ENCODE measurements around the gene GSC2.

GSC2 gene, protein sequence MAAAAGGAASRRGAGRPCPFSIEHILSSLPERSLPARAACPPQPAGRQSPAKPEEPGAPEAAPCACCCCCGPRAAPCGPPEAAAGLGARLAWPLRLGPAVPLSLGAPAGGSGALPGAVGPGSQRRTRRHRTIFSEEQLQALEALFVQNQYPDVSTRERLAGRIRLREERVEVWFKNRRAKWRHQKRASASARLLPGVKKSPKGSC

DNA sequence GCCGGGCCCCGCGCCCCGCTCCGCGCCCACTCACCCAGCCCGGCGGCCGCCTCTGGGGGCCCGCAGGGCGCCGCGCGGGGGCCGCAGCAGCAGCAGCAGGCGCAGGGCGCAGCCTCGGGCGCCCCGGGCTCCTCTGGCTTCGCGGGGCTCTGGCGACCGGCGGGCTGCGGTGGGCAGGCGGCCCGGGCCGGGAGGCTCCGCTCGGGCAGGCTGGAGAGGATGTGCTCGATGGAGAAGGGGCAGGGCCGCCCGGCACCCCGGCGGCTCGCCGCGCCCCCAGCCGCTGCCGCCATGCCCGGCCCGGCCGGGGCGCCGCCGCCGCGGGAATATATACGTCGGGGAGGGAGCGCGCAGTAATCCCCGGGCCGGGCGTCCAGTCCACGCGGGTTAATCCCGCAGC is at the start of gene GSC2:
TSS of gene GSC2 (minus strand) at position 302 of the 400 bp plus-strand sequence. CDS start at position 293, 9 bp downstream.
- in situ Hi-C loops (cut with MboI; ENCODE audit: low sequenced_read_pairs), result no loop called here

DNA sequence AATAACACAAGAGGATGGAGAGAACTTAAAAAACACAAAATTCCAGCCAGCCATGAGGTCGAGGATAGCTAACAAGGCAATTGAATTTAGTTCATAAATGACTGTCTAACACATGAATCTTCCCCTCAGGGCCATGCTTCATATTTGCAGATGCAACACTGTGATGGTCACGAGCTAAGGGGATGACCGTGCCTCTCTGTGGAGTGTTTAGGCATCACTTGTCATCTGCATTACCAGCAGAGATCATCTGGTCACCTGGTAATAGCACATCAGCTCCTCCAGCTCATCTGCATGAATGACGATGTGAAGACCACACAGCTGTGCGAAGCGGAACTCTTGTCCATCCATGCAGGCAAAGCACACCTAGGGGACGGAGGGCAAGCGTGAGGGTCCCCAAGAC is 49.4 kb upstream of the GSC2 start:
- in situ Hi-C loops (cut with MboI; ENCODE audit: low sequenced_read_pairs), result loop anchor here (25.0 kb wide), 1 partner anchor 88 kb away; the partner anchor contains the start of gene CLTCL1

DNA sequence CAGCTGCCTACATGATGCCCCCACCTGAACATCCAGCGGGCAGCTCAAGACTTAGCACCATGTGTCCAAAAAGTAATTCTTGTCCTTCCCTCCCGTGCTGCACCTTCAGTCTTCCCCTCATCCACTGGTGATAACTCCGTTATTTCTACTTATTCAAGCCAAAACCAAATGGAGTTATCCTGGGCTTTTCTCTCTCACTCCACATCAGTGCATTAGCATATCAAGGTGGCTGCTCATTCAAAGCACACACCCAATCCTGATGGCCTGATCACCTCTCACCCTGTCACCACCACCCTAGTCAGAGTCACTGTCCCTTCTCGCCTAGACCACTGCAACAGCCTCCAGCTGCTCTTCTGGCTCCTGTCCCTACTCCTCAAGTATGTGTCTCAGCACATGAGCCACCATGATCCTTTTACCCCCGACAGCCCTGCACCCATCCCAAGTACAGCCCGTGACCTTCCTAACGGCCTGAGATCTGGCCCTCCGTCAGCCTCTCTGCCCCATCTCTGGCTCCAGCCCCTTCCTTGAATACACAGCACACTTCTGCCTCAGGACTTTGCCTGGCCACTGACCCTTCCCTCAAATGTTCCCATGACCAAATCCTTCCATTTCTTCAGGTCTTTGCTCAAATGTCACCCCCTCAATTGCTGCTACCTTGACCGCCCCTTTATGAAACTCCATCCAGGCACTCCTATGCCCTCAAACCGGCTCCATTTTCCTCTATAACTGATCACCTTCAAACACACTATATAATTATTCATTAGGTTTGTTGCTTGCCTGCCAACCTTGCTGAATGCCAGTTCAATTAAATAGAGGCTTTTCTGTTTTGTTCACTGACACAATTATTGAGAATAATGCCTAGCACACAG is 48.1 kb upstream of the GSC2 start:
- in situ Hi-C loops (cut with MboI; ENCODE audit: low sequenced_read_pairs), result loop anchor here (25.0 kb wide), 1 partner anchor 89 kb away; the partner anchor contains the start of gene CLTCL1

DNA sequence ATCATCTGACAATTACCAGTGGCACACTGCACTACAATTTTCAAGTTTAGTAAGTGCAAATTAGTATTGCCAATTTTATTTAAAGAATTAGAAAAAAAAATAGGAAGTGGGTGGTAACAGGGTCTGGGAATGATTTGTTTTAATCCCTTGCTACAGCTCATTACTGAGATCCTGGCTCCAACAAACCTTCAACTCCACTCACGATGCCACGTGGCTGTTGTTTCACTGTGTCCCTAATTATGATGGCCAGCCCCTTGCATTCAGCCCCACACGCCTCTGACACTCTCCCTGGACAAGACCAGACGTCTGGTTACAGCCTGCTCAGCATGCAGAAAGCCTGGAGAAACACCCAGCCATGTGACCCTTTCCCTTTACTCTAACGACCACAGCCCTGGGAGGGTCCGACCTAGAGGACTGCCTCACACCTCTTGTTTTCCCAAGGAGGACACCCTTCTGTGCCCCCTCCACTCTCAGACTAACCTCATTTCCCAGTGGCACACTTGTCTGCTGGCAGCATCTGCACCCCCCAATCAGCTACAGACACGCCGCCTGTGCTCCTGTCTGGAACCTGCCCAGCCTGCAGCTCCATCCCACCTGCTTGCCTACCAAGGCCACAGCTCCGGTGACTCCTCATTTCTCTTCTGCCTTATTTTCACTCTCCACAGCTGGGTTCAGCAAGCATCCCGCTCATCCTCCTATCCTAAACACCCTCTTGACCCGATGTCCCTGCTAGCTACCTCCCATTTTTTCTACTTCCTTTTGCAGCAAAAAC is 46.9 kb upstream of the GSC2 start:
- in situ Hi-C loops (cut with MboI; ENCODE audit: low sequenced_read_pairs), result loop anchor here (25.0 kb wide), 1 partner anchor 90 kb away; the partner anchor contains the start of gene CLTCL1

DNA sequence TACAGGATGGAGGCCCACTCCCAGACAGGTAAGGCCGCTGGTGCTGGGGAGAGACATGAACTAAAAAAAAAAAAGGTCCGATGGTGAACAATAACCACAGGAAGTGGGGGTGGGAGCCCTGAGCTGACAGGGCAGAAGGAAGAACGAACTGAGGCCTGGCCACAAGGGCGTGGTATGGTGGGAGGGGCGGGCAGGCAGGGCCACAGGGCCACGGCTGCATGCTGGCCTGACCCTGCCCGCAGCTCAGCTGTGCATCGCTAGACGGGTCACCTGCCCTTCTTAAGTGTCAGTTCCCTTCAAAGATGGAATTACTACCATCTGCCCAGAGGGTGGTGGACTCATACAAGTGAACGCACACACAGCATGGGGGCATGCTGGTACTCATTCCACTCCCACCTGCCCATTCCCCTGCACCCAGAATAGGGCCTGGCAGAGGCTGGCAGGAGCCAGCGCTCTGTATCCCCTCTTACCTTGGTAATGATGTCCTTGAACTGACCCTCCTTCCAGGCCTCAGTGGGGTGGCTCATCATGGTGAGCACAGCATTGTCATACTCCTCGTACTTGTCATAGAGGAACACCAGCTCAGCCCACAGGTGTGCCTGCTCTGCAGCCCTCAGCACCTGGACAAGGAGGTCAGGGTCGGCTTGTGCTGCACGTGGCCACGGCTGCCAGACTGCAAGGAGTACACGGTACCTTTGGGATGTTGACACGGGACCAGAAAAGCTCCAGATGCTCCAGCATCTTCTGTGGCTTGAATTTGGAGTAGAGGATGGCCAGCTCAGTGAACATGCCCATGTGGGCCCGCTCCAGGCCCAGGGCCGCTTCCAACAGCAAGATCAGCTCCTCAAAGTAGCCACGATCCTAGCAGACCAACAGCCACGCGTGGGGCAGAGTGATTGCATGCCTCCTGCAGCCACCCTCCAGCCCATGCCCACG is 46.0 kb upstream of the GSC2 start:
- in situ Hi-C loops (cut with MboI; ENCODE audit: low sequenced_read_pairs), result loop anchor here (25.0 kb wide), 1 partner anchor 91 kb away; the partner anchor contains the start of gene CLTCL1

DNA sequence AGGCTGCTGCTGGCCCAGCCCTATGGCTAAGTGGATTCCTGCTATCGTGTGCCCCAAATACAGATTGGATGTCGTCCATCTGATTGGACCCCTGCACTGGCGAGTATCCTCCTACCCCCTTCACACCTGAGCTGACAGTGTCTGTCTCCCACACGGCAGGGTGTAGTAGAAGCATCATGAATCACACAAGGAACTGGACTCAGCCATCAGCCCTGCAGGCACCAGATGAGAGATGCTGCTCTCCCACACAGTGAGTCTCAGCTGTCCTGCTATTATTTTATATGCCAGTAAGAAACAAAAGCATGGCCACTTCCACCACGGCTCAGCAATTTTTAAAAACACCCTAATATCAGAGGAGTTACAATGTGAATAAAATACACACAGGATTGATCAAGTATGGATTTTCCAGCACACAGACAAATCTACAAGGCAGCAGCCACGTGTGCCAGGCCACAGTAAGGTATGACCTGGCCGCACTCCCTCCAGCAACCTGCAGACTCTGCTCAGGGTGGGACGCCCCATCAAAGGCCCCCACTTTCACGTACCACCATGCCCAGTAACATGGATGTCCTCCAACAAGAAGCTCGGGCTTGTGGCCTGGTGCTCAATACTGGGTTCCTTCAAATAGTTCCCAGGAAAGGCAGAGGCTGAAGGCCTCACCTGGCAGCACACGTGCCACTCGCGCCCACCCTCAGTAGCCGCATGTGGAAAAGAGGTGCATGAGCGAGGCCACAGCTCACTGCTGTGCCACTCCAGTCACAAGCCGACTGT is 44.9 kb upstream of the GSC2 start:
- in situ Hi-C loops (cut with MboI; ENCODE audit: low sequenced_read_pairs), result loop anchor here (25.0 kb wide), 1 partner anchor 92 kb away; the partner anchor contains the start of gene CLTCL1

DNA sequence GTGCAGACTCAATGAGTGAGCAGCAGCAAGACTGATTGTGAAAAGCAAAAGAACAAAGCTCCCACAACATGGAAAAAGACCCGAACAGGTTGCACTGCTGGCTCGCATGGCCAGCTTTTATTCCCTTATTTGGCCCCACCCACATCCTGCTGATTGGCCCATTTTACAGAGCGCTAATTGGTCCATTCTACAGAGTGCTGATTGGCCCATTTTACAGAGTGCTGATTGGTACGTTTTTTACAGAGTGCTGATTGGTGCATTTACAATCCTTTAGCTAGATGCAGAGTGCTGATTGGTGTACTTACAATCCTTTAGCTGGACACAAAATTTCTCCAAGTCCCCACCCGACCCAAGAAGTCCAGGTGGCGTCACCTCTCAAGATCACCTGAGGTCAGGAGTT is 43.8 kb upstream of the GSC2 start:
- in situ Hi-C loops (cut with MboI; ENCODE audit: low sequenced_read_pairs), result loop anchor here (25.0 kb wide), 1 partner anchor 93 kb away; the partner anchor contains the start of gene CLTCL1

DNA sequence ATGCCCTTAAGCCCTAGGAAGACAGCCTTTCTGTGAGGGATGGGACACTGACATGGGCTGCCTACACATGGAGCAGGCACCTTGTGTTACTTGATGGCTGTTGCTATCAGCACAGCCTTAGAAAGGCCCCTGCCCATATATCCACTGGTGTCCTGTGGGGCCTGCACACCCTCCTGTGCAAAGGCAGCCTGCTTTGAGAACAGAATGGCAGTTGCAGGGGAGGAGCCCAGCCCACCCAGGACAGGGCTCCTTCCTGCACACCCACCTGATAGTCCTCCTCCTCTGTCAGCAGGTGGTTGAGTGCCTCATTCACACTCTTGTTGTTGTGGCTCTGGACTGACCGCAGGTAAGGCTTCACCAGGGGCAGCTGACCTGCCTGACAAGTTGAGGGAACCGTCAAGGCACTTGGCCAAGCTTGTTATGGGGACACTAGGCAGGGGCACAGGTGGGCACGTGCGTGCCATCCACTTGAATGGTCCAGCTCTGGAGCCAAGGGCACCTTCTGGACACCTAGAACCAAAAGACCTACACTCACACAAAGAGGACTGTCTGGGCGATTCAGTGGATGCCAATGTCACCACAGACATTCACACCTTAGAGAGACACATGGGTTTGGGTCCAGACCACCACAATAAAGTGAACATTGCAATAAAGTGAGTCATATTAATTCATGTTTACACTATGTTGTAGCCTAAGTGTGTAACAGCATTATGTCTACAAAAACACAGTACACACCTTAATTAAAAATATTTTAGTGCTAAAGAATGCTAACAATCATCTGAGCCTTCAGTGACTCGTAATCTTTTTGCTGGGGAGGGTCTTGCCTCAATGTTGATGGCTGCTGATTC is 37.8 kb upstream of the GSC2 start:
- in situ Hi-C loops (cut with MboI; ENCODE audit: low sequenced_read_pairs), result loop anchor here (25.0 kb wide), 1 partner anchor 99 kb away; the partner anchor contains the start of gene CLTCL1

DNA sequence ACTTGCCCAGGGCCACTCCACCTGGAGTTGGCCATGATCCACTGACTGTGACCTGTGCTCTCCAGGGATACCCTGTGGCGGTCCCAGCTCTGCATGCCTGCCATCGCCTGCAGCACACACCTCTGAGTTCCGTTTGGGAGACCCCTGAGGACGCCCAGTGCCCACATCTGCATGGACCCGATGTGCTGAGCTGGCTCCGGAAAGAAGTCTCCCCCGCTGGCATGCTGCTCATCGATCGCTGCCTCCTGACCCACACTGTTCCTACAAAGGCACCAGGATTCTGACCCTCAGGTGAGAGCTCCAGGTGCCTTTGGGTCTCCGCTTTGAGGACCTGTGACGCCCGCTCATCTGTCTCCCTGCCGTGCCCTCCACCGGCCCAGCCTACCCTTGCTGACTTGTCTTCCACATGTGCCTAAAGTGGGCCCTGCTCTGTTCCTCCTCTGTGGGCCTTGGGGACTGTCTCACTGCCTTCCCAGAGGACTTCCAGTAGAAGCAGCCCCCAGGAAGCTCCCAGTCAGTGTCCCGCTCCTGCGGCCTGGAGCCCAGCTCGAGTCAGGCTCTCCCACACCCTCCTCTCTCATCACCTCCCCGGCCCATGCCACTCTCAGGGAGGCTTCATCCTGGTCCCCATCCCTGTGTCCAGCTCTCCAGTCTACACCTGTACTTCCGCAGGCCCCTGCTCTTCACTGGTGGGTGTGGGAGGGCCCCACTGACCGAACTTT is 34.3 kb upstream of the GSC2 start:
- in situ Hi-C loops (cut with MboI; ENCODE audit: low sequenced_read_pairs), result loop anchor here (25.0 kb wide), 1 partner anchor 103 kb away; the partner anchor contains the start of gene CLTCL1

DNA sequence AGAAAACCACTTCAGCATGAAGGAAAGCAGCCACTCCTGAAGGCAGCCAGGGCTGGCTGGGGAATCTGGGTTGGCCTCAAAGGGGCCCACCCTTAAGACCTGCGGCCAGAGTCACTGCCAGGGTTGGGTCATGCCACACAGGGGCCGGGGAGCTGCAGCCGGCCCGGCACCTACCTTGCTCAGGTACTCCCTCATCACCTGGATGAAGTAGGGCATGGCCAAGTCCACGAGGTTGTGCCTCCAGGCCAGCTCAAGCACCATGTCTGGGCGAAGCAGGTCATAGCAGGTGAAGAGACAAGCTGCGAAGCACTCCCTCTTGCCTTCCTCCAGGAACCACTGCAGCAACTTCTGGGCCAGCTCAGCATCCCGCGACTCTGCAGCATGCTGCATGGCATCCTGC is 33.1 kb upstream of the GSC2 start:
- in situ Hi-C loops (cut with MboI; ENCODE audit: low sequenced_read_pairs), result loop anchor here (25.0 kb wide), 1 partner anchor 104 kb away; the partner anchor contains the start of gene CLTCL1

DNA sequence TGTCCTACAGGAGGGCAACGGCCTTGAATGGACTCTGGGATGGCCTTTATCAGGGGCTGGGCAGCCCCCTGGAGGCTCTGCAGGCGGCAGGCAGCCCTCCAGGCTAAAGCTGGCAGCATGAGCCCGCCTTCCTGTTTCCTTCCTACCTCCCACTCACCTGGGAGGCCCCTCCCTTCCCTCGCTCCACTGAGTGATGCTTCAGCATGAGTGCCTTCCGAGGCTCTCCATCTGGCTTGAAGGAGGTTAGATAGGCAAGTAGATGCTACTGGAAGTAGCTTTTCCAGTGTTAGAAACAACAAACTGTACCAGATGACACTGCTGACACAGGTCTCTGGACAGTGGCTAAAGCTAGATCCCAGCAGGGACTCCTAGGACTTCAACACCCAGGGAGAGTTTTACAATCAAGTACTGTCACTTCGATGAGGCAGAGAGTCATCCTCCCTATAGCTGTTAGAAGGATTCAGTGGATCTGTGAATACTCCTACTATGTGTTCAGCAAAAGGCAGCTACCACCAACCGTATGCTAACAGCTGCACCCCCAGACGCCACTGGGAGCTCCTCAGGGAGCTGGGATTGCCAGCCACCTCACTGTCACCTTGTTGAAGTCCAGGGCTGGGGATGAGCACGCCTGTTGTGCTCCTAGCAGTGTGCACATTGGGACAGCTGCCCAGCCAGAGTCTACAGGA is 32.5 kb upstream of the GSC2 start:
- in situ Hi-C loops (cut with MboI; ENCODE audit: low sequenced_read_pairs), result loop anchor here (25.0 kb wide), 1 partner anchor 105 kb away; the partner anchor contains the start of gene CLTCL1

DNA sequence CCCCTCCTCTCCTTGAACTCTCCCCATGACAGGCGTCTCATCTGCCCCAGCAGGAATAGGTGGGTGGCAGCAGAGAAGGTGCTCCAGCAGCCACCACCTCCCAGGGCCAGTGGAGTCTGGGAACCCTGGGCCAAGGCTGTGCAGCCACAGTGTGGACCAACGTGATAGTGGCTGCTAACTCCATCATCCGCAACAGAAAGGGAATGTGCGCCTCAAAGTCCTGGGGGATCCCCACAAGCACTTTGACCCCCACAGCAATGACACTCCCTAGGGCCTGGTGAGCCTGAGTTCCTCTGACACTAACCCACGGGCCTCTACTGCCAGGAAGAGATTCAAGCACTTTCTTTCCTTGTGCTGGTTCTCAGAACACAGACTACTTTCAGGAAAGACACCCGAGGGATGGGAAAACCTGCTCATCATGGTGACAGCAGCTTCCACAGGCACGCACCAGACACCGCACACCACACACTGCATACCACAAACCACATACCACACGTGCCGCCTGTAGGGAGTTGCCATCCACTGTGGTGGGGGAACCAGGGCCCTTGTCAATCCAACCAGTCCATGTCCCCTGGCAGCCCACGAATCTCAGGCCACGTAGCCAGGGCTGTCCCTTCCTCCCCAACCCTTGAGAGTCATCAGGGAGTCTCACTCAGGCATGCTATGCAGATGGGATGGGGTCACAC is 31.8 kb upstream of the GSC2 start:
- in situ Hi-C loops (cut with MboI; ENCODE audit: low sequenced_read_pairs), result loop anchor here (25.0 kb wide), 1 partner anchor 105 kb away; the partner anchor contains the start of gene CLTCL1

DNA sequence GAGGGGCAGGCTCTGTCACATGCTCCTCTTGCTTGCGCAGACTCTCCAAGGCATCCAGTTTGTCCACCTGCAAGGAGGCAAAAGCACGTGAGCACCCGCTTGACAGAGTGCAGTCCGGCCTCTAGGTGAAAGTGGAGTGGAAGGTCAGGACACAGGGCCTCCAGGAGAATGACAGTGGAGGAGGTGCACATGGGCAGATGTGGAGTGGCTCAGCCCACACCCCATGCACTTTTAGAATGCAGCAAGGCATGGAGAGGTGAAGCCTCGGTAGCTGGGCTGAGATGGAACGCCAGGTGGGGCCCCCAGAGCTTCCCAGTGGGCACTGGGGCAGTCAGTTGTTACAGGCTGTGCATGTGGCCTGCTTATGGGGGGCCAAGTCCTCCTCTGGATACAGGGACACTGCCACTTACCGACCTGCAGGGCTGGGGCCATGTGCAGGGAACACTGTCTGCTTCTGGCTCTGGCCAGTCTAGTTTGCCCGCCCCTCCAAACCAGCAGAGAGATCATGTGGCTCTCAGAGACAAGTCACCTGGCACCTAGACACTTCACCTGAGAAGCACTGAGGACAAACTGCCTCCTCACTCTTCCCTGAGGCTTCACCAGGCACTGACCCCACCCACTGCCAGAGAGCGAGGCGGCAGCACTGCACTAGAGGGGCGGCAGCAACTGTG is 30.8 kb upstream of the GSC2 start:
- in situ Hi-C loops (cut with MboI; ENCODE audit: low sequenced_read_pairs), result loop anchor here (25.0 kb wide), 1 partner anchor 106 kb away; the partner anchor contains the start of gene CLTCL1

DNA sequence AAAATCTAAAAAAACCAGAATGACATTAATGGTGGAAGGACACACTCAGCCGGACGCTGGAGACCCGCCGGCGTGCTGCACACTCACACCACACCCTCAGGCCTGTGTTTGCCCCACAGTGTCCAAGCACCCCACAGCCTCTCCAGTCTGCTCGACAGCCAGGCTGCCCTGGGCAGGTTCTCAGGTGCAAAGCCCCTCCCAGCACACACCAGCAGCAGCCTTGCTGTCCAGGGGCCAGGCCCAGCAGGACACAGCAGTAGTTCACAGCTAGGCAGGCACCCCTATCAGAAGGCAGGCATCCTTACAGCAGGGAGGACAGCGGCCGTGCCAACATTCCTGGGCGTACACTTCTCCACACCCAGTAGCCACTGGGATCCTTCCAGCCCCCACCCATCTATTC is 30.1 kb upstream of the GSC2 start:
- in situ Hi-C loops (cut with MboI; ENCODE audit: low sequenced_read_pairs), result loop anchor here (25.0 kb wide), 1 partner anchor 107 kb away; the partner anchor contains the start of gene CLTCL1

DNA sequence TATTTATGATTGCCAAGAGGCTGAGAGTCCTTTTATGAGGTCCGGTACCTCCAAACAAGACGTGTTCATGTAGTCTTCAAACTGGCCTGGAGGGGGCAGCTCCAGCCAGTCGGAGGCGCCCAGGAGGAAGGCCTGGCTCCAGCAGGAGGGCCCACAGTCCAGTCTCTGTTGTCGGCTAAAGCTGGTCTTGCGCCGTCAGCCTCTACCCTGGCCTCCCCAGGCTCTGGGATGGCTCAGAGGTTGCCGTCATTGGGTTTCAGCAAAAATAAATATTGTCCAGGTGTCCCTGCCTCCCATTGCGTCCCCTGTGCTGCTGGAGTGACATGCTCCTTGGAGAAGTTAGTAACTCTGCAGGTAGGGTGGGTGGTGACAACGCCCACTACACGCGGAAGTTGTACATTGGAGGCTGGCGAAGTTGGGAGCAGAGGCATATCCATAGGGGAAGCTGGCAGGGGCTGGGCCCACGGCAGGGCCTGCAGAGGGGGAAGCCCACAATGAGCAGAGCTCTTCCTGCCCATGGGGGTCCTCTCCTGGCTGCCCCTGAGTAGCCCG is 29.5 kb upstream of the GSC2 start:
- in situ Hi-C loops (cut with MboI; ENCODE audit: low sequenced_read_pairs), result loop anchor here (25.0 kb wide), 1 partner anchor 108 kb away; the partner anchor contains the start of gene CLTCL1
